A172 (cell line): ENCODE data around the gene FAF2. TPM values are rescaled to one million over a fixed set of nuclear protein-coding genes. Genes with fewer than 3 reads are reported as not detected.
"Not testable (repeated sequence)": the region's sequence is repeated elsewhere in the genome, so short reads cannot be mapped to it uniquely, and the experiment has no call there.

Source experiments
- DNase-seq: peaks from one replicate; pipeline ENCODE4 v3.0.0-alpha.2; 2015; ENCODE audit warnings: low spot score
- total RNA-seq: library from RNA; depleted of rRNA; stranded (reverse); fragments of >200 nt; shearing (Covaris generic); gene quantifications from 2 replicates; pipeline ENCODE4 v1.2.3, GENCODE V29; 2014

The FAF2 gene
- total RNA-seq, 1 experiment from 2014 or later: 59.7 TPM

GRCh38 chr5:176458904-176459561, 10.8 kb downstream of the FAF2 start:
- DNase-seq: no peak

GRCh38 chr5:176461349-176461748, 13.2 kb downstream of the FAF2 start:
- DNase-seq: no peak

- no peak for DNase-seq
Measured at GRCh38 chr5:176463113-176463764, 15.1 kb downstream of the FAF2 start.

- no peak for DNase-seq
Measured at GRCh38 chr5:176466245-176466871, 18.2 kb downstream of the FAF2 start.

GRCh38 chr5:176469296-176469695, 21.1 kb downstream of the FAF2 start:
- no peak for DNase-seq

GRCh38 chr5:176470539-176470938, 22.4 kb downstream of the FAF2 start:
- no peak for DNase-seq

- no peak for DNase-seq
Measured at GRCh38 chr5:176471098-176471497, 22.9 kb downstream of the FAF2 start.

GRCh38 chr5:176473335-176474006, 25.3 kb downstream of the FAF2 start:
- DNase-seq: no peak

- DNase-seq: no peak
Measured at GRCh38 chr5:176474476-176474875, 26.3 kb downstream of the FAF2 start.

GRCh38 chr5:176481711-176482110, 33.5 kb downstream of the FAF2 start:
- DNase-seq: no peak

GRCh38 chr5:176485176-176485575, 37.0 kb downstream of the FAF2 start:
- DNase-seq: no peak

- DNase-seq: no peak
Measured at GRCh38 chr5:176486189-176486757, 38.1 kb downstream of the FAF2 start.

GRCh38 chr5:176487160-176487559, 39.0 kb downstream of the FAF2 start:
- not testable (repeated sequence) for DNase-seq

- DNase-seq: no peak
Measured at GRCh38 chr5:176489077-176489476, 40.9 kb downstream of the FAF2 start.

GRCh38 chr5:176490301-176490700, 42.1 kb downstream of the FAF2 start:
- no peak for DNase-seq

GRCh38 chr5:176491101-176491502, 42.9 kb downstream of the FAF2 start:
- DNase-seq: no peak

GRCh38 chr5:176491901-176492300, 43.7 kb downstream of the FAF2 start:
- DNase-seq: no peak

- DNase-seq: peak; percentile 16
Measured at GRCh38 chr5:176492431-176492830, 44.2 kb downstream of the FAF2 start.

GRCh38 chr5:176497852-176498251, 49.7 kb downstream of the FAF2 start:
- DNase-seq: peak; percentile 40

- DNase-seq: no peak
Measured at GRCh38 chr5:176499273-176499672, 51.1 kb downstream of the FAF2 start.

- no peak for DNase-seq
Measured at GRCh38 chr5:176500511-176500910, 52.3 kb downstream of the FAF2 start.

GRCh38 chr5:176501333-176501732, 53.1 kb downstream of the FAF2 start:
- DNase-seq: no peak
